Activated T-helper 2 cell treated with anti-CD3 and anti-CD28 coated beads, Interferon-gamma antibody, Interleukin-2, Interleukin-4, amounts not matched to agents 10 μg/mL and 5 μg/mL and 100 μg/mL, durations not matched to agents 14 hours and 24 hours and 36 hours (primary cell): ENCODE results near the gene PARL. TPM values are rescaled to one million over a fixed set of nuclear protein-coding genes. Genes with fewer than 3 reads are reported as not detected.

ENCODE experiments used
- DNase-seq: peaks from one replicate; pipeline ENCODE4 v3.0.0; 2021; ENCODE audit warnings: low spot score
- H3K27ac Mint-ChIP-seq: one replicate; pipeline ENCODE4 v1.8.0; 2021; ENCODE audit warnings: mixed read lengths
- H3K27me3 Mint-ChIP-seq: one replicate; pipeline ENCODE4 v1.8.0; 2021; ENCODE audit warnings: low read depth, mixed read lengths
- H3K36me3 Mint-ChIP-seq: one replicate; pipeline ENCODE4 v1.8.0; 2021; ENCODE audit warnings: low read depth, mixed read lengths
- H3K4me1 Mint-ChIP-seq: one replicate; pipeline ENCODE4 v1.8.0; 2021; ENCODE audit warnings: low read depth, mixed read lengths
- H3K4me3 Mint-ChIP-seq: one replicate; pipeline ENCODE4 v1.8.0; 2021; ENCODE audit warnings: low read depth, mild to moderate bottlenecking, moderate library complexity, mixed read lengths
- H3K9me3 Mint-ChIP-seq: one replicate; pipeline ENCODE4 v1.8.0; 2021; ENCODE audit warnings: mixed read lengths
- intact Hi-C: fragments of 100-400 bp; cut with micrococcal nuclease; formaldehyde crosslinking; loops from one replicate; pipeline ENCODE4 v1.15.1; 2023
- total RNA-seq: library from RNA; stranded (reverse); gene quantifications from 2 replicates; pipeline ENCODE4 v1.2.3, GENCODE V29; 2022

Gene PARL
- total RNA-seq, 1 donor from 2014 or later, result 74.9 TPM

DNA sequence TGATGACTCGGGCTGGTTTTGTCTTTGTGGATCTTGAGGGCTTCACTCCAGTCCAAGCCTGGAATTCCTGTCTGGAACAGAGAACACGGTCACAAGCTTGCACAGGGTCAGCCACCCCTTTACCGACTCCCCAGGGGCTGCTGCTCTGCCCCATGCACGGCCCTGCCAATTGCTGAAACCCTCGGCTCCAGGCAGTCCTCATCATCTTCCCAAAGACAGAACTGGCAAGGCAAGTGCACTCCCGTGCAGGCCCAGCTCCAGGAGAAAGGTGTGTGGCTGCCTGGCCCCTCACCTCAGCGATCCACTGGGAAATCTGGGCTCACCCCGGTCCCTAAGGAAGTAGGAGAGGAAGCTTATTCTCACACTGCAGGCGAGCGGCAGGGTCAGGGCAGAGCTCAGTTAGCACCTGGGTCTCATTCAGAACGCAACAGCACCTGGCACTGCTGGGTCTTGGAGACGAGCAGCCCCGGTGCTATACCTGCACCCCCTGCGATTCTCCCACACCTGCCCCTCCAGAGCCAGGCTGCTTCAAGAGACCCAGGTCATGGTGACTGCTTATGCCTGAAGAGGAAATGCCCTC, 66.5 kb downstream of the PARL start:
- peaks cover 7% of the 10 kb centered on the region for H3K4me1 Mint-ChIP-seq
- H3K27me3 Mint-ChIP-seq, result peaks cover 3% of the 10 kb centered on the region
- H3K36me3 Mint-ChIP-seq, result peaks cover 8% of the 10 kb centered on the region
- H3K9me3 Mint-ChIP-seq, result no peaks in the 10 kb centered on the region
- intact Hi-C loops, result no loop called here
- no peak overlapping the region for H3K4me3 Mint-ChIP-seq
- H3K27ac Mint-ChIP-seq, result no peak overlapping the region
- no peak for DNase-seq

DNA sequence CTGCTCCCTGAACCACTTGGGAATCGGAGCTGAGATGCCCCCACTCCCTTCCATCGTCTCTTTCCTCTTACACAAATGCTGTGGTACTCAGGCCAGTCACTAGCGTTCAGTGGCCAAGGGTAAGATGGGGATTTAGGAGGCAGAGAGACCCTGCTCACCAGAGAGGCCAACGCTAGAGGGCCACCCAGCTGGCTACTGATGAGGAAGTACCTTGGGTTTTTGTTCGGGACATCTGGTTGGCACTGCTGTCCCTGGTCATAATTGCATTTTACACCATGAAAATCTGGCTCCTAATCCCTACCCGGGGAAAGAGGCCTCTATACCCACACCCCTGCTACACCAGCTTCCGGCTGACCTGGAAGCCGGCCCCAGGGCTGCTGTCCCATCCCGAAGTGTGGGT, 67.0 kb downstream of the PARL start:
- H3K4me3 Mint-ChIP-seq, result no peak overlapping the region
- no peaks in the 10 kb centered on the region for H3K9me3 Mint-ChIP-seq
- peaks cover 7% of the 10 kb centered on the region for H3K4me1 Mint-ChIP-seq
- H3K36me3 Mint-ChIP-seq, result peaks cover 8% of the 10 kb centered on the region
- intact Hi-C loops, result no loop called here
- DNase-seq, result no peak
- H3K27me3 Mint-ChIP-seq, result peaks cover 3% of the 10 kb centered on the region
- no peak overlapping the region for H3K27ac Mint-ChIP-seq

DNA sequence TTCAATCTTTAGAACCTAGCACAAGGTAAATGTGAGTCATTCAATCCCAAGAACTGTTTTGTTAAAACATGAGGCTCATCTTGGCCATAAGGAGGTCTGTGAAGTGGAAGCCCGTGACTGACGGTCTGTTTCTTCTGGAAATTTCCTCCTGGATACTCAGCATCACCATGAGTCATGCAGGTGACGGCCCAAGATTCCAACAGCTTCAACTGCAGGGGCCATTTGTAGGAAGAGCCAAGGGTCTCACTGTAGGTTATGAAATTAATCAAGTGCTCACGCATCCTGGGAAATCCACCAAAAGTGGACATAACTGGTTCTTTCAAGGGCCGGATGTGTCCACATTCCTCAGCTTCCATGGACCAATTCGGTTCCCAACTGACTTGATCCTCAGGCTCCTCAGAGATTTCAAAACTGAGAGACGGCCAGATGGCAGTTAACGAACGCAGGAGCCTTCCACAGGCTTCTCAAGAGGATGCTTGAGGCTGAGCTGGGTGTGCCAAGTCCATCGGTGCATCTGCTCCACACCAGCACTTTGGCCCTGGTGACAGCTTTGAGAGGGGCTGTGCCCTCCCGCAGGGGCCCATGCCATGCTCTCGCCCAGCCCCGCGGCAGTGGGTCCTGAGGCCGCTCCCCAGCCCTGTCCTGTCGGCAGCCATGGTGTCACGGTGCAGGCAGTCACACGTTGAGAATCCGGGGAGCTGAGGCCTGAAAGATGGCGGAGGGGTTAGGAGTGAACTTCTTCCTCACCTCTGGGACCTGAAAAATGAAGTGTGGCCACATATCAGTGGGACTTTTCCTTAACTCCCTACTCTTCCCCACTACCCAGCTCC, 67.8 kb downstream of the PARL start:
- Mint-ChIP-seq H3K4me1 (peaks cover 7% of the 10 kb centered on the region), H3K27ac (peak overlapping the region; percentile 24), H3K9me3 (no peaks in the 10 kb centered on the region), H3K36me3 (peaks cover 8% of the 10 kb centered on the region), H3K4me3 (no peak overlapping the region), H3K27me3 (no peaks in the 10 kb centered on the region)
- DNase-seq, result no peak
- intact Hi-C loops, result no loop called here

DNA sequence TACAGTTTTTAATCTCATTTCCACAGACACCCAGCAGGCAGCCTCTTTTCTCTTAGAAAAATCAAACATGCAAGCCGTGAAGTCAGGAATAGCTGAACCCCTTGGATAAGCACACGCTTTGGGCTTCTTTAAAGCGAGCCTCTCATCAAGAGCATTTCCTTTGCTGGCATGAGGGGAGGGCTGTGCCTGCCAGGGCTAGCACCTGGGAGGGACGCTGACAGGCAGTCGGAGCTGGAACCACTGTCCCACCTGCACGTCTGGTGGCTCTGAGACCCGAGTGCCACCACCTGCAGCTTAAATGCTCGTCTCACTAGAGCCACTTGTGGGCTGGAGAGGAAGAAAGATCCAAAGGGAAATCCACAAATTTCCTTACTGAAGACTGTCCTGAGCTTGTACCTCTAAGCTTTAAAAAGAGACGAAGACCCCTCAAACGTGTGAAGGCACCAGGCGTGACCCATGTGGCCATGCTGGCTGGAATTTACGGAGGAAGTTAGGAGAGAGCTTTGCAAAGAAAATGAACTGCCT, 68.7 kb downstream of the PARL start:
- no peak for DNase-seq
- no peaks in the 10 kb centered on the region for H3K9me3 Mint-ChIP-seq
- no peaks in the 10 kb centered on the region for H3K27me3 Mint-ChIP-seq
- H3K27ac Mint-ChIP-seq, result peak overlapping the region; percentile 24
- no peak overlapping the region for H3K4me3 Mint-ChIP-seq
- intact Hi-C loops, result no loop called here
- H3K36me3 Mint-ChIP-seq, result peaks cover 17% of the 10 kb centered on the region
- H3K4me1 Mint-ChIP-seq, result peaks cover 7% of the 10 kb centered on the region

DNA sequence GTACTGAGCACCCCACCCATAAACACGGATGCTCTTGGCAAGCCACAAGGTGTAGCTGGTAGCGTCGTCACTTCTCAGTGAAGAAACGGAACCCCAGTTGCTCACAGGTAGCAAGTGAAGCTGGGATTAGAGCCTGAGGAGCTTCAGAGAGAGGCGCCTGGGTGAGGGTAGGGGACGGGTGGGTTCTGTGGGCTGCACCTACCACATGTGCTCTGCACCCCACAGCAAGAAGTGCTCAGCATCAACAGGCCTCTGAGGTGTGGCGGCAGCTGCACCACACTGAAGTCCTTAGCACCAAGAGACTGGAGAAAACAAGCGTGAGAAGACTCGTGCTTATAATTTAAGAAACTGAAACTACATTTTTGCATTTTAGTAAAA, 69.1 kb downstream of the PARL start:
- Mint-ChIP-seq H3K36me3 (peaks cover 21% of the 10 kb centered on the region), H3K4me1 (peaks cover 7% of the 10 kb centered on the region), H3K27me3 (no peaks in the 10 kb centered on the region), H3K9me3 (no peaks in the 10 kb centered on the region), H3K4me3 (no peak overlapping the region), H3K27ac (no peak overlapping the region)
- intact Hi-C loops, result no loop called here
- DNase-seq, result no peak

DNA sequence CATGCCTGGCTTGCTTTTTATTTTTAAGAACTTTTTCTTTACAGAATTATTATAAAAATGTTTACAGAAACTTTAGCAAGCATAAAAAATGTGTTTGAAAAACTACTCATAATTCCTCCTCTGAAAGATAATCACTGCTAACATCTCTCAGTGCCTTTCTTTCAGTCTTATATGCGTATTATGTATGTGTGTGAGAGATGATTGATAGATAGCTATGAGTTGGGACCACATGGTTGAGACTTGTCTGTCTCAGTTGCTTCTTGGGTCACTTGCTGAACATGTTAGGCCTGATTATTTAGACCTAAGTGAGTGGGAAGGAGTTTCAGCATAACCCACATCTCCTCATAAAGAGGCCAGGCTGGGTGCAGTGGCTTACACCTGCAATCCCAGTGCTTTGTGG, 70.4 kb downstream of the PARL start:
- Mint-ChIP-seq H3K4me3 (no peak overlapping the region), H3K9me3 (no peaks in the 10 kb centered on the region), H3K4me1 (peaks cover 7% of the 10 kb centered on the region), H3K27ac (peak overlapping the region; percentile 55), H3K27me3 (no peaks in the 10 kb centered on the region), H3K36me3 (peaks cover 29% of the 10 kb centered on the region)
- intact Hi-C loops, result no loop called here
- DNase-seq, result no peak

DNA sequence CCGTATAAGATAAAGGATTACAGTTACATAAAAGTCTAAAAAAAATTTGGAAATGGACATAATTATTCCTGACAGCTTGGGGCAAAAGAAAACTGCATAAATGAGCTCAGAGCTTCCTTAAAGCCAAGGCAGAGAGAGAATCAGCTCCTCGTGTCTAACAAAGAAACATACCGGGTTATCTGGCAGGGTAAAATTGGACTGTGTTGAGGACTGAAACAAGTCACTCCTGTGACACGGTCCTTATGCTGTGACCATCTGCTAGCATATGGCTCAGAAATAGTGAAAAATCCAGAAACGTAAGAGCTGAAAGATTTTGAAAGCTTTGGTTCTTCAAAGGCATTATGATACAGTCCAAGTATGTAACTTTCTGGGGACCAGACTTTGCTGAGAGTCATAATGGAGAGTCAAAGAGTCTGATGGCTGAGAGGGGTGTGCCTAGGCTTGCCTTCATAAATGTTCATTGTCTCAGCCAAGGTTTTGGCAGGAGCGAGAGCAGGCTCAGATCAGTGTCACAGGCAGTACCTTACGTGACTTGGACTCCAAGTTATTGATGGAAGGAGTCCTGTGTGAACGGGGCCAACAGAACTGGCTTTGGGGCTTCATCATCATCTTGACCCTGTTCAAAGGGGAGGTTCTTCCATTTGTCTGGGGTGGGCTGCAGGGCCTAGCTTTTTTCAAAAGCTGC, 71.8 kb downstream of the PARL start:
- intact Hi-C loops, result no loop called here
- peaks cover 38% of the 10 kb centered on the region for H3K36me3 Mint-ChIP-seq
- H3K27ac Mint-ChIP-seq, result no peak overlapping the region
- H3K27me3 Mint-ChIP-seq, result no peaks in the 10 kb centered on the region
- peaks cover 7% of the 10 kb centered on the region for H3K4me1 Mint-ChIP-seq
- no peaks in the 10 kb centered on the region for H3K9me3 Mint-ChIP-seq
- no peak overlapping the region for H3K4me3 Mint-ChIP-seq
- no peak for DNase-seq

DNA sequence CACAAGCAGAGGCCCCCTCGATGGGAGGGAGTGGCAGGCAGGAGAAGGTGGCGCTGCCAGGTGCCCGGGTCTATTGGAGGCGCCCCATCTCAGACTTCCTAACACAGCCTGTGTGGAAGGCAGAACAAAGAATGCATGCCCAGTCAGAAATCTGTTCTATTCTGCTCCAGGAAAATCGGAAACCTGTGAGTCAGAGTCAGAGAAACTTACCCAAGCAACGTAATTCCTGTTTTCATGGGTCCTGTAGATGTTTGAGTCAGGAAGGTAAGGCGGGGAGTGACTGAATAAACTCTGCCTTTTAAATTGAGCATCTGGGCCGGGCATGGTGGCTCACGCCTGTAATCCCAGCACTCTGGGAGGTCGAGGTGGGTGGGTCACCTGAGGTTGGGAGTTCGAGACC, 73.0 kb downstream of the PARL start:
- peaks cover 51% of the 10 kb centered on the region for H3K36me3 Mint-ChIP-seq
- no peak overlapping the region for H3K4me3 Mint-ChIP-seq
- peaks cover 7% of the 10 kb centered on the region for H3K4me1 Mint-ChIP-seq
- intact Hi-C loops, result no loop called here
- no peaks in the 10 kb centered on the region for H3K27me3 Mint-ChIP-seq
- H3K27ac Mint-ChIP-seq, result no peak overlapping the region
- H3K9me3 Mint-ChIP-seq, result no peaks in the 10 kb centered on the region
- DNase-seq, result no peak

DNA sequence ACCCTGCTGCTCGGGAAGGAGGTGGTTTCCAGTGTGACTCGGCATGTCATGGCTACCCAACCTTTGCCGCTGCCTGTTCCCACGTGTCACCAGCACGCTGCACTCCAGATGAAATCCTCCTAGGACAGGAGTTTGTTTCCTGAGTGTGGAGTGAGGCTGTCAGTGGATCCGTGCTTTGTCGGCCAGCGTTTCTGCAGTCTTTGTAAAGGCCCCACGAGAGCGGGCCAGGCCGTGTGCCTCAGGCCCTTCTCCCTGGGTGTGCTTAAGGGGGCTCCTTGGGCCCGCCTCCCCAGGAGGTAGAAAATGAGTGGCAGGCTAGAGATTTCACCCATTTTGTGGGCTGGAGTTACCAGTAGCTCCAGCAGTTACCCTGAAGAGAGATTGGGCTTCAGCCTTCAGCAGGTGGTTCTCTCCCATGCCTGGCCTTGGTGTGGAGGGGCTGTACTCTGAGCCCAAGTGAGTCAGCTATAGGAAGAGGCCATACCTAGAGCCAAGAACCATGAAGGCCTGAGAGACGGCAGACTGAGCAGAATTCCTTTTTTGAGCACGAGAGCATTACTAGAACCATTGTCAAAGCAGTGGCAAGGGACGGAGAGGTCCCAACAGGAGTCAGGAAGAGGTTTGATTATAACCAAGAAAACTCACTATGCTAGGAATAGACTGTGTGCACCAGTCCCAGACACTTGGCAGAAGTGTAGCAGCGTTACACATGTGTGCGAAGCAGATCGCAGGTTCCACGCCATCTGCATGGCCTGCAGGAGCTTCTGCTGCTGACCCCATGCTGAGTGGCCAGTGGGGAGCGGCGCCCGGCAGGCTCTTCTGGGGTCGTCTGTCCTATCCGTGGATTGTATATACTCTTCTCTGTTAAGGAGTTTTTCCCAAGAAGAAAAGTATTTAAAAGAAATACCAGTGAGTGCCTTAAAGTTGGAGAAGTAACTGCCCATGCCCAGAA, 73.8 kb downstream of the PARL start:
- intact Hi-C loops, result no loop called here
- DNase-seq, result no peak
- Mint-ChIP-seq H3K4me1 (peaks cover 4% of the 10 kb centered on the region), H3K36me3 (peaks cover 51% of the 10 kb centered on the region), H3K27ac (no peak overlapping the region), H3K27me3 (no peaks in the 10 kb centered on the region), H3K9me3 (no peaks in the 10 kb centered on the region), H3K4me3 (no peak overlapping the region)

DNA sequence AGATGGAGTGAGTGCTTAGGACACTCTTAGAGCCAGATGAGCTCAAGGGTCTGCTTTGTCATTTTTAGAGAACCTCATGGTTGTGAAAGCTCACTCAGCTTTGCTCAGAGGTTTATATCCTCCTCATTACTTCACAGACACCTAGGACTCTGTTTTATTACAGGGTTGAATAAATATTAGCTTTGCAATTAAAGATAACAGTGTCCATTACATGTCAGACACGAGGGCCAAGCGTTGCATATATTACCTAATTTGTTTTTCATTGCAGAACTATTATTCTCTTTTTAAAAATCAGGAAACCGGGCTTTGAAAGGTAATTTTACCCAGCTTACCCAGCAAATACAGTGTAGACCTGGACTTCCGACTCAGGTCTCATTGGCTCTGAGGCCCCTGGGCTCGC, 75.4 kb downstream of the PARL start:
- Mint-ChIP-seq H3K4me1 (peaks cover 1% of the 10 kb centered on the region), H3K9me3 (no peaks in the 10 kb centered on the region), H3K27me3 (no peaks in the 10 kb centered on the region), H3K27ac (no peak overlapping the region), H3K36me3 (peaks cover 59% of the 10 kb centered on the region), H3K4me3 (no peak overlapping the region)
- intact Hi-C loops, result no loop called here
- no peak for DNase-seq

DNA sequence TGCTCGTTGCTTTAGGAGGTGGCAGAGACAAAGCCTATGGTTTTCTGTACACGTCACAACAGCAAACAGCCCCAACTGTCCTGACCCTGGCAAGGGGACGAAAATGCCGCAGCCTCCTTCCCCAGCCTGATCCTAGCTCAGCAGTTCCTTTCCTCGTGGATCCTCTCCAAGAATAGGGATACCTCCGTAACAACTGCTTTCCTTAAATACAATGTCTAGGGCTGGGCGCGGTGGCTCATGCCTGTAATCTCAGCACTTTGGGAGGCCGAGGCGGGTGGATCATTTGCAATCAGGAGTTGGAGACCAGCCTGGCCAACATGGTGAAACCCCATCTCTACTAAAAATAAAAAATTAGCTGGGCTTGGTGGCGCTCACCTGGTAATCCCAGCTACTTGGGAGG, 76.3 kb downstream of the PARL start:
- Mint-ChIP-seq H3K9me3 (no peaks in the 10 kb centered on the region), H3K4me3 (no peak overlapping the region), H3K27me3 (no peaks in the 10 kb centered on the region), H3K27ac (no peak overlapping the region), H3K4me1 (no peaks in the 10 kb centered on the region), H3K36me3 (peaks cover 67% of the 10 kb centered on the region)
- no peak for DNase-seq
- intact Hi-C loops, result no loop called here

DNA sequence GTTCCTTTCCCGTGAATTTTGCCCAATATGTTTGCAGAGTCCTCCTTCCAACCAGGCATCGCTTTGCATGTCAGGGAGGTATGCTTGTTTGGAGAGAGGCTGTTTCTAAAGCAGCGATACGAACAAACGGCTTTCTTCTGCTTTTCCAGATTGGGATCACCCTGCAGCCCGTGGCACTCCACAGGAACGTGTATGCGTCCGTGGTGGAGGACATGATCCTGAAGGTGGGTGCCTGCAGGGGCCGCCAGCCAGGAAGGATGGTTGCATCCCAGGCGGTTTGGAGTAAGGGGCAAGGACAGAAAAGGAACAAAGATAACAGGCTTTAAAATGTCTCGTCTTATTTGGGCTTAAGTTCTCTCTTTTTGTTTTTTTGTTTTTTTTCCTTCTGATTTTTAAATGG, 76.8 kb downstream of the PARL start:
- H3K9me3 Mint-ChIP-seq, result no peaks in the 10 kb centered on the region
- H3K27me3 Mint-ChIP-seq, result no peaks in the 10 kb centered on the region

More for the DNA sequence above, 76.8 kb downstream of the PARL start:
- DNase-seq, result no peak
- intact Hi-C loops, result no loop called here
- H3K4me1 Mint-ChIP-seq, result no peaks in the 10 kb centered on the region
- no peak overlapping the region for H3K4me3 Mint-ChIP-seq
- H3K27ac Mint-ChIP-seq, result no peak overlapping the region
- peaks cover 71% of the 10 kb centered on the region for H3K36me3 Mint-ChIP-seq
